ENCODE data around the gene OPCML. TPM values are rescaled to one million over a fixed set of nuclear protein-coding genes. Genes with fewer than 3 reads are reported as not detected.

The OPCML gene
- total RNA-seq, 2 donors from 2014 or later: under 0.01 TPM; not detected in 1

- intact Hi-C loops (cut with DNase I): no loop called here
- ATAC-seq (no peak), DNase-seq (no peak)
- 64 to 84% methylated on average over 4 of the region's 4 CpGs for WGBS, 2 donors
- no peaks in the 10 kb centered on the region for H3K9me3 ChIP-seq
- no peaks in the 10 kb centered on the region for H3K27me3 ChIP-seq
- no peaks in the 10 kb centered on the region for H3K36me3 ChIP-seq (replicated peaks in 1 of 2; ENCODE audit: insufficient read depth in 1 of 2, low read depth in 2 of 2)
- no peak overlapping the region for H3K27ac ChIP-seq
- no peak overlapping the region for H3K4me3 ChIP-seq
- no peaks in the 10 kb centered on the region for H3K4me1 ChIP-seq
- no peak for TF ChIP-seq POLR2A (IDR thresholded peaks at IDR 0.05)
- TF ChIP-seq CTCF (IDR thresholded peaks at IDR 0.05): no peak
These were observed 25.1 kb downstream of the OPCML start for GRCh38 chr11:133507185-133507584.

- Histone ChIP-seq H3K27me3 (no peaks in the 10 kb centered on the region), H3K36me3 (replicated peaks in 1 of 2; ENCODE audit: insufficient read depth in 1 of 2, low read depth in 2 of 2) (no peaks in the 10 kb centered on the region), H3K4me1 (no peaks in the 10 kb centered on the region), H3K4me3 (no peak overlapping the region), H3K9me3 (no peaks in the 10 kb centered on the region), H3K27ac (no peak overlapping the region)
- intact Hi-C loops (cut with DNase I): no loop called here
- TF ChIP-seq CTCF (IDR thresholded peaks at IDR 0.05): no peak
- TF ChIP-seq POLR2A (IDR thresholded peaks at IDR 0.05): no peak
- ATAC-seq (no peak), DNase-seq (no peak)
- WGBS, 2 donors: 32 to 41% methylated on average over 6 of the region's 6 CpGs
These were observed 25.7 kb downstream of the OPCML start for GRCh38 chr11:133506551-133507094.

GRCh38 chr11:133506023-133506422 is 26.3 kb downstream of the OPCML start:
- DNase-seq: no peak

GRCh38 chr11:133504906-133505305 is 27.4 kb downstream of the OPCML start:
- intact Hi-C loops (cut with DNase I): no loop called here
- Histone ChIP-seq H3K4me3 (no peak overlapping the region), H3K27ac (no peak overlapping the region), H3K27me3 (no peaks in the 10 kb centered on the region), H3K9me3 (no peaks in the 10 kb centered on the region), H3K36me3 (replicated peaks in 1 of 2; ENCODE audit: insufficient read depth in 1 of 2, low read depth in 2 of 2) (no peaks in the 10 kb centered on the region), H3K4me1 (no peaks in the 10 kb centered on the region)
- DNase-seq: no peak
- ATAC-seq: no peak
- TF ChIP-seq CTCF (IDR thresholded peaks at IDR 0.05) (no peak), POLR2A (IDR thresholded peaks at IDR 0.05) (no peak)
- 54 to 63% methylated on average over 8 of the region's 8 CpGs for WGBS, 2 donors

More at GRCh38 chr11:133506023-133506422, 26.3 kb downstream of the OPCML start:
- no peaks in the 10 kb centered on the region for H3K27me3 ChIP-seq
- H3K27ac ChIP-seq: no peak overlapping the region
- TF ChIP-seq POLR2A (IDR thresholded peaks at IDR 0.05) (no peak), CTCF (IDR thresholded peaks at IDR 0.05) (no peak)
- no peaks in the 10 kb centered on the region for H3K36me3 ChIP-seq (replicated peaks in 1 of 2; ENCODE audit: insufficient read depth in 1 of 2, low read depth in 2 of 2)
- H3K4me1 ChIP-seq: no peaks in the 10 kb centered on the region
- 59 to 66% methylated on average over 3 of the region's 3 CpGs for WGBS, 2 donors
- no peaks in the 10 kb centered on the region for H3K9me3 ChIP-seq
- ATAC-seq: no peak
- H3K4me3 ChIP-seq: no peak overlapping the region
- intact Hi-C loops (cut with DNase I): no loop called here

GRCh38 chr11:133503776-133504175 is 28.5 kb downstream of the OPCML start:
- H3K9me3 ChIP-seq: no peaks in the 10 kb centered on the region
- no peaks in the 10 kb centered on the region for H3K4me1 ChIP-seq
- H3K36me3 ChIP-seq (replicated peaks in 1 of 2; ENCODE audit: insufficient read depth in 1 of 2, low read depth in 2 of 2): no peaks in the 10 kb centered on the region
- DNase-seq (no peak), ATAC-seq (no peak)
- intact Hi-C loops (cut with DNase I): no loop called here
- H3K4me3 ChIP-seq: no peak overlapping the region
- H3K27ac ChIP-seq: no peak overlapping the region
- TF ChIP-seq CTCF (IDR thresholded peaks at IDR 0.05) (no peak), POLR2A (IDR thresholded peaks at IDR 0.05) (no peak)
- no peaks in the 10 kb centered on the region for H3K27me3 ChIP-seq
- WGBS, 2 donors: 45 to 46% methylated on average over 5 of the region's 5 CpGs
